K562 (cell line): ENCODE data around the gene AQR. TPM values are rescaled to one million over a fixed set of nuclear protein-coding genes. Genes with fewer than 3 reads are reported as not detected.

ENCODE experiments used
- ATAC-seq: fragments of 200-7000 bp; cut with Tn5 transposase; 3 replicates; pipeline ENCODE4 v1.9.1; 2020; ENCODE audit warnings: moderate library complexity
- BruUV-seq: library from RNA; stranded (reverse); fragments of 400-500 nt; replicated peaks from 2 replicates; lab custom pipeline; 2021; lab: Mats Ljungman, UMichigan
- CTCF ChIA-PET: fragments of 300-600 bp; formaldehyde crosslinking; extraction: SDS; loops from one replicate; lab custom pipeline; 2021; ENCODE audit warnings: low intra/inter-chr PET ratio; lab: Yijun Ruan, JAX
- POLR2A ChIA-PET: fragments of 300-600, 350-650 bp; sonication (Branson Sonifier 250); formaldehyde crosslinking; extraction: SDS; loops from one replicate; lab custom pipeline; 2021; ENCODE audit warnings: antibody characterized with exemption, inconsistent platforms; lab: Yijun Ruan, JAX
- DNase-seq, 4 experiments: peaks; one replicate each; pipeline versions ENCODE4 v3.0.0 to v3.0.0-alpha.2; 2011 to 2018; ENCODE audit warnings: low spot score in 3 of 4, mixed read lengths in 3 of 4; ENCODE audit errors: extremely low read depth in 1 of 4
- FAIRE-seq: peaks from 2 replicates; lab custom pipeline; 2011; peaks lifted over from hg19 to GRCh38; lab: Jason Lieb, UNC
- H2AFZ ChIP-seq: 2 replicates; pipeline ENCODE4 v1.6.0; 2011; ENCODE audit warnings: low read depth, low read length, control low read depth, inconsistent platforms
- H3K27ac ChIP-seq: fragments of 200-600 bp; 3 replicates; pipeline ENCODE4 v1.8.0; 2011; ENCODE audit warnings: low read depth, mild to moderate bottlenecking, control low read depth, inconsistent platforms, low read length, moderate library complexity, mixed read lengths; ENCODE audit errors: extremely low read depth
- H3K27me3 ChIP-seq, 2 experiments: fragments of 300-600 bp in 1 of 2; 2 replicates in 1 of 2; 3 replicates in 1 of 2; pipeline versions ENCODE4 v1.6.0 to v1.8.0; 2011; ENCODE audit warnings: inconsistent platforms in 2 of 2, low read length in 2 of 2, mild to moderate bottlenecking in 1 of 2, mixed read lengths in 1 of 2, moderate library complexity in 1 of 2; ENCODE audit not compliant: control insufficient read depth in 2 of 2, insufficient read depth in 2 of 2
- H3K36me3 ChIP-seq: fragments of 300-600 bp; 3 replicates; pipeline ENCODE4 v1.8.0; 2011; ENCODE audit warnings: mild to moderate bottlenecking, low read length, inconsistent platforms; ENCODE audit not compliant: control insufficient read depth, insufficient read depth
- H3K4me1 ChIP-seq, 2 experiments: fragments of 200-600 bp in 1 of 2; replicated peaks in 1 of 2; 2 replicates in 1 of 2; 3 replicates in 1 of 2; pipeline versions ENCODE4 v1.5.1 to v1.8.0; 2011; ENCODE audit warnings: inconsistent platforms in 2 of 2, low read length in 2 of 2, mild to moderate bottlenecking in 1 of 2, mixed read lengths in 1 of 2, moderate library complexity in 1 of 2; ENCODE audit not compliant: control insufficient read depth in 2 of 2, insufficient read depth in 2 of 2
- H3K4me2 ChIP-seq: 2 replicates; pipeline ENCODE4 v1.6.1; 2011; ENCODE audit warnings: low read length, control low read depth, inconsistent platforms, mixed read lengths; ENCODE audit not compliant: insufficient read depth
- H3K4me3 ChIP-seq: fragments of 200-600 bp; sonication (generic), shearing (Covaris generic); 2 replicates; pipeline ENCODE4 v1.5.1; 2016; ENCODE audit warnings: control low read depth, inconsistent platforms
- H3K79me2 ChIP-seq: fragments of 200-600 bp; 3 replicates; pipeline ENCODE4 v1.8.0; 2011; ENCODE audit warnings: low read length, inconsistent platforms; ENCODE audit not compliant: control insufficient read depth, insufficient read depth
- H3K9ac ChIP-seq, 2 experiments: 2 replicates each; pipeline versions ENCODE4 v1.6.0 to v1.6.1; 2011; ENCODE audit warnings: low read depth in 2 of 2, low read length in 2 of 2, control low read depth in 1 of 2, inconsistent platforms in 1 of 2, mild to moderate bottlenecking in 1 of 2, mixed read lengths in 1 of 2; ENCODE audit not compliant: insufficient read depth in 1 of 2
- H3K9me1 ChIP-seq: one replicate; pipeline ENCODE4 v1.6.0; 2011; ENCODE audit warnings: inconsistent platforms, mild to moderate bottlenecking, low read length, moderate library complexity; ENCODE audit not compliant: control insufficient read depth, insufficient read depth
- H3K9me3 ChIP-seq: replicated peaks from 2 replicates; pipeline ENCODE4 v1.5.1; 2011; ENCODE audit warnings: low read depth, low read length, inconsistent platforms; ENCODE audit not compliant: control insufficient read depth, insufficient read depth
- H4K20me1 ChIP-seq: replicated peaks from 2 replicates; pipeline ENCODE4 v1.6.1; 2011; ENCODE audit warnings: low read length, inconsistent platforms, mixed read lengths; ENCODE audit not compliant: control insufficient read depth, insufficient read depth
- CAMTA2 ChIP-seq: fragments of 250-450 bp; sonication (Bioruptor Pico); conservative IDR thresholded peaks from 2 replicates; pipeline ENCODE4 v1.5.1; 2022
- CHCHD3 ChIP-seq: fragments of 250-450 bp; sonication (Bioruptor Pico); IDR thresholded peaks from 2 replicates; pipeline ENCODE4 v2.1.2; 2022; ENCODE audit warnings: mild to moderate bottlenecking
- EHMT2 ChIP-seq: fragments of 450-650 bp; IDR thresholded peaks from 2 replicates; pipeline ENCODE4 v1.6.1; 2018; ENCODE audit warnings: antibody characterized with exemption
- ETS2 ChIP-seq: IDR thresholded peaks from 2 replicates; pipeline ENCODE4 v1.6.1; 2016; ENCODE audit warnings: borderline replicate concordance, missing genetic modification characterization, mild to moderate bottlenecking, moderate library complexity, missing compliant biosample characterization; ENCODE audit not compliant: poor library complexity, severe bottlenecking
- GABPB1 ChIP-seq: sonication (generic); formaldehyde crosslinking; IDR thresholded peaks from 2 replicates; pipeline ENCODE4 v1.8.0; 2022; ENCODE audit warnings: mild to moderate bottlenecking, missing genetic modification reagents
- HDAC1 ChIP-seq, 2 experiments: fragments of 450-650 bp; IDR thresholded peaks; 2 replicates each; pipeline ENCODE4 v1.6.1; 2016 to 2017; ENCODE audit warnings: inconsistent platforms in 1 of 2, mild to moderate bottlenecking in 1 of 2, moderate library complexity in 1 of 2
- MAFG ChIP-seq: fragments of 450-650 bp; conservative IDR thresholded peaks from 2 replicates; pipeline ENCODE4 v1.6.1; 2016; ENCODE audit warnings: missing genetic modification characterization, missing compliant biosample characterization
- POLR2AphosphoS5 ChIP-seq: IDR thresholded peaks from 2 replicates; pipeline ENCODE4 v1.6.1; 2011; ENCODE audit warnings: mild to moderate bottlenecking, low read depth, low read length, moderate library complexity; ENCODE audit not compliant: control insufficient read depth, insufficient read depth
- RCOR1 ChIP-seq, 2 experiments: IDR thresholded peaks; 2 replicates each; pipeline ENCODE4 v1.6.1; 2012; ENCODE audit warnings: low read depth in 2 of 2, low read length in 2 of 2, borderline replicate concordance in 1 of 2, improper control_type of control experiment in 1 of 2
- SMARCE1 ChIP-seq: fragments of 450-650 bp; IDR thresholded peaks from 2 replicates; pipeline ENCODE4 v1.7.1; 2016; ENCODE audit warnings: mild to moderate bottlenecking
- SUPT5H ChIP-seq: fragments of 450-650 bp; IDR thresholded peaks from 2 replicates; pipeline ENCODE4 v1.6.1; 2016
- TCF3 ChIP-seq: sonication (generic); formaldehyde crosslinking; IDR thresholded peaks from 2 replicates; pipeline ENCODE4 v1.4.0; 2020; ENCODE audit warnings: mild to moderate bottlenecking, missing genetic modification reagents
- TFAM ChIP-seq: fragments of 250-450 bp; sonication (Bioruptor Pico); conservative IDR thresholded peaks from 2 replicates; pipeline ENCODE4 v1.5.0; 2021; ENCODE audit warnings: mild to moderate bottlenecking, moderate library complexity
- WHSC1 ChIP-seq: IDR thresholded peaks from one replicate; pipeline ENCODE4 v1.6.1; 2012; ENCODE audit warnings: low read length, control low read depth, inconsistent platforms
- ZBTB8A ChIP-seq: fragments of 450-650 bp; IDR thresholded peaks from 2 replicates; pipeline ENCODE4 v1.6.1; 2018; ENCODE audit warnings: mild to moderate bottlenecking, moderate library complexity; ENCODE audit not compliant: partially characterized antibody
- ZNF77 ChIP-seq: fragments of 250-450 bp; sonication (Bioruptor Pico); IDR thresholded peaks from 2 replicates; pipeline ENCODE4 v1.5.0; 2020
- WGBS: fragments of 100-300 bp; shearing (Covaris generic); methylation state at CpG from one replicate; pipeline ENCODE4 v1.1.6; 2016; ENCODE audit warnings: low coverage, mixed read lengths; ENCODE audit not compliant: insufficient coverage; ENCODE audit errors: missing lambda C conversion rate; 5-methylcytosine and 5-hydroxymethylcytosine counted together
- in situ Hi-C: fragments of 300-500 bp; cut with MboI; formaldehyde crosslinking; loops from 4 replicates; pipeline ENCODE4 v1.15.0; 2018; ENCODE audit warnings: inconsistent platforms, mixed read lengths
- intact Hi-C: fragments of 100-400 bp; cut with micrococcal nuclease; formaldehyde crosslinking; loops from 2 replicates; pipeline ENCODE4 v1.14.2; 2022
- polyA plus RNA-seq, 8 experiments: library from polyadenylated mRNA; depleted of rRNA in 4 of 8; stranded (reverse) in 5 of 8; unstranded in 3 of 8; fragments of >200 nt; fragmentation: Nextera tagmentation in 2 of 8; fragmentation: Illumina TruSeq in 1 of 8; extraction: Ambion mirVana in 2 of 8; extraction: Trizol in 1 of 8; gene quantifications; 2 replicates each; pipeline versions ENCODE4 v1.2.1 to v1.2.3, GENCODE V29; 2011 to 2014; ENCODE audit warnings: inconsistent platforms in 1 of 8, missing spikeins in 1 of 8
- total RNA-seq, 7 experiments: library from RNA; depleted of rRNA in 6 of 7; stranded (reverse); fragments of >200 nt in 6 of 7; fragmentation: Illumina TruSeq in 2 of 7; extraction: Trizol in 2 of 7; gene quantifications; 2 replicates each; pipeline versions ENCODE4 v1.2.1 to v1.2.3, GENCODE V29; 2011 to 2021; ENCODE audit warnings: low replicate concordance in 1 of 7
- TF ChIP-seq, protein P1 (sequence below): fragments of 200-800 bp; sonication (Bioruptor generic); IDR thresholded peaks from 2 replicates; pipeline ENCODE4 v1.6.1; 2017; ENCODE audit warnings: missing genetic modification characterization, missing compliant biosample characterization
- TF ChIP-seq, protein P2 (sequence below): fragments of 250-450 bp; sonication (Bioruptor Pico); IDR thresholded peaks from 2 replicates; pipeline ENCODE4 v1.8.0; 2022; ENCODE audit warnings: moderate library complexity, mild to moderate bottlenecking, inconsistent platforms
- TF ChIP-seq, protein P3 (sequence below): sonication (generic); formaldehyde crosslinking; IDR thresholded peaks from 2 replicates; pipeline ENCODE4 v1.5.0; 2020; ENCODE audit warnings: missing genetic modification reagents

AQR gene
- total and polyA plus RNA-seq, 9 of the 15 experiments (the other 6 are each of a cell fraction or from before 2014, with no cell fraction given) = 22.0 to 62.9 (median 39.3) TPM

DNA sequence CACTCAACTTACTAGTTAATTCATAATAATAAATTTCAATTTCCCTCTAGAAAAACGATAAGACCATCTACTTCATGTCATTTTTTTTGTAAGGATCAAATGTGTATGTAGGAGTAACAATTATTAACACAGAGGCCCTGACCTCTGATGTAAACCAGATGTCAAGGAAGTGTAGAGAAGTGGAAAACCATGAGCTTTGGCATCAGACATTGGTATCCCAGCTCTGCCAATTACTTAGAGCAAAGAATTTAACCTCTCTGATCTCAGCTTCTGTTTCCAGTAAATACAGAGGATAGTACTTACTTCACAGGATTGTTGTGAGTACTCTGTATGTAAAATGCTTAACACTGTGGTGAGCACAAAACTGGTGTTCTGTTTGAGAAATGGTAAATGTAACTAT lies 17.5 kb downstream of the AQR start (continued):
- TF ChIP-seq ZNF77 (CRISPR knock-in tag) (no peak), ETS2 (tag) (no peak), GABPB1 (CRISPR knock-in tag) (no peak), SMARCE1 (no peak), SUPT5H (no peak), ZBTB8A (no peak)
- TF ChIP-seq, protein P1, sequence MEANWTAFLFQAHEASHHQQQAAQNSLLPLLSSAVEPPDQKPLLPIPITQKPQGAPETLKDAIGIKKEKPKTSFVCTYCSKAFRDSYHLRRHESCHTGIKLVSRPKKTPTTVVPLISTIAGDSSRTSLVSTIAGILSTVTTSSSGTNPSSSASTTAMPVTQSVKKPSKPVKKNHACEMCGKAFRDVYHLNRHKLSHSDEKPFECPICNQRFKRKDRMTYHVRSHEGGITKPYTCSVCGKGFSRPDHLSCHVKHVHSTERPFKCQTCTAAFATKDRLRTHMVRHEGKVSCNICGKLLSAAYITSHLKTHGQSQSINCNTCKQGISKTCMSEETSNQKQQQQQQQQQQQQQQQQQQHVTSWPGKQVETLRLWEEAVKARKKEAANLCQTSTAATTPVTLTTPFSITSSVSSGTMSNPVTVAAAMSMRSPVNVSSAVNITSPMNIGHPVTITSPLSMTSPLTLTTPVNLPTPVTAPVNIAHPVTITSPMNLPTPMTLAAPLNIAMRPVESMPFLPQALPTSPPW = no peak

DNA sequence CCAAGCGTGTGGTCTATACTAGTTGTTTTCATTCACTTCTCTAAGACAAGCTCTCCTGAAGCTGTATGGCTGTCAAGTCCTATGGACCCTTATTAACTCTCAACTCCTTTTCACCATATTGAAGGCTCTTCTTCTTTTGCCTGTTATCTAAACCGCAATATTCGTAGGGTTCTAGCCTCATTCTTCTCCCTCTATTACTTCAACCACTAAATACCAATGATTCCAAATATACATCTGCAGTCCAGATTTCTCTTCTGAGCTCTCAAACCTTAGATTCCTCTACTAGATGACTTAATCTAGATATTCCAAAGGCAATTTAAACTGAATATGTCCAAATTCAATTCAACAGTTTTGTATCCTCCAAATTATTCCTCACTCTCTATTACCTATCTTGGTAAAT lies 24.6 kb downstream of the AQR start:
- ChIA-PET POLR2A (interaction anchor here (1.0 to 2.5 kb wide), 3 partner anchors 9 to 12 kb away, joined by 3 to 12 read pairs (median 5); no protein-coding TSS in a partner anchor), CTCF (no interaction called here)
- no peak for DNase-seq
- no peak for ATAC-seq
- Histone ChIP-seq H3K27ac (no peak overlapping the region), H3K4me3 (no peak overlapping the region), H3K79me2 (no peaks in the 10 kb centered on the region; the same call in 2 of the 3 replicates), H3K9me3 (no peaks in the 10 kb centered on the region), H2AFZ (no peak overlapping the region), H3K36me3 (peaks cover 70% of the 10 kb centered on the region), H3K27me3 (no peaks in the 10 kb centered on the region), H3K4me1 (peaks cover 0 to 3% of the 10 kb centered on the region in 2 experiments; a peak in 1 of 5 replicates), H3K9ac (no peak overlapping the region), H3K9me1 (no peaks in the 10 kb centered on the region), H3K4me2 (no peak overlapping the region), H4K20me1 (no peaks in the 10 kb centered on the region)
- FAIRE-seq = no peak
- intact Hi-C loops (no loop called here), in situ Hi-C loops (no loop called here)
- BruUV-seq = no TSS peak
- 86% methylated on average over 3 of the region's 3 CpGs for WGBS
- TF ChIP-seq EHMT2 (no peak), TCF3 (CRISPR knock-in tag) (no peak), POLR2AphosphoS5 (no peak), CAMTA2 (CRISPR knock-in tag) (no peak), CHCHD3 (CRISPR knock-in tag) (no peak), WHSC1 (no peak), TFAM (CRISPR knock-in tag) (no peak), MAFG (no peak), RCOR1 (IDR thresholded peaks at IDR 0.05; ENCODE audit: borderline replicate concordance in 1 of 2, low read depth in 2 of 2, low read length in 2 of 2) (no peak), HDAC1 (IDR thresholded peaks at IDR 0.05) (no peak)
- TF ChIP-seq, protein P2, sequence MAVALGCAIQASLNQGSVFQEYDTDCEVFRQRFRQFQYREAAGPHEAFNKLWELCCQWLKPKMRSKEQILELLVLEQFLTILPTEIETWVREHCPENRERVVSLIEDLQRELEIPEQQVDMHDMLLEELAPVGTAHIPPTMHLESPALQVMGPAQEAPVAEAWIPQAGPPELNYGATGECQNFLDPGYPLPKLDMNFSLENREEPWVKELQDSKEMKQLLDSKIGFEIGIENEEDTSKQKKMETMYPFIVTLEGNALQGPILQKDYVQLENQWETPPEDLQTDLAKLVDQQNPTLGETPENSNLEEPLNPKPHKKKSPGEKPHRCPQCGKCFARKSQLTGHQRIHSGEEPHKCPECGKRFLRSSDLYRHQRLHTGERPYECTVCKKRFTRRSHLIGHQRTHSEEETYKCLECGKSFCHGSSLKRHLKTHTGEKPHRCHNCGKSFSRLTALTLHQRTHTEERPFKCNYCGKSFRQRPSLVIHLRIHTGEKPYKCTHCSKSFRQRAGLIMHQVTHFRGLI (CRISPR knock-in tag) = no peak
- TF ChIP-seq, protein P3, sequence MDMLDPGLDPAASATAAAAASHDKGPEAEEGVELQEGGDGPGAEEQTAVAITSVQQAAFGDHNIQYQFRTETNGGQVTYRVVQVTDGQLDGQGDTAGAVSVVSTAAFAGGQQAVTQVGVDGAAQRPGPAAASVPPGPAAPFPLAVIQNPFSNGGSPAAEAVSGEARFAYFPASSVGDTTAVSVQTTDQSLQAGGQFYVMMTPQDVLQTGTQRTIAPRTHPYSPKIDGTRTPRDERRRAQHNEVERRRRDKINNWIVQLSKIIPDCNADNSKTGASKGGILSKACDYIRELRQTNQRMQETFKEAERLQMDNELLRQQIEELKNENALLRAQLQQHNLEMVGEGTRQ (CRISPR knock-in tag) = no peak
